ENCODE data around the gene SIGLEC6. TPM values are rescaled to one million over a fixed set of nuclear protein-coding genes. Genes with fewer than 3 reads are reported as not detected.

Gene SIGLEC6
- total and polyA plus RNA-seq, 11 donors: 0.10 to 0.40 (median 0.24) TPM; not detected in 5

DNA sequence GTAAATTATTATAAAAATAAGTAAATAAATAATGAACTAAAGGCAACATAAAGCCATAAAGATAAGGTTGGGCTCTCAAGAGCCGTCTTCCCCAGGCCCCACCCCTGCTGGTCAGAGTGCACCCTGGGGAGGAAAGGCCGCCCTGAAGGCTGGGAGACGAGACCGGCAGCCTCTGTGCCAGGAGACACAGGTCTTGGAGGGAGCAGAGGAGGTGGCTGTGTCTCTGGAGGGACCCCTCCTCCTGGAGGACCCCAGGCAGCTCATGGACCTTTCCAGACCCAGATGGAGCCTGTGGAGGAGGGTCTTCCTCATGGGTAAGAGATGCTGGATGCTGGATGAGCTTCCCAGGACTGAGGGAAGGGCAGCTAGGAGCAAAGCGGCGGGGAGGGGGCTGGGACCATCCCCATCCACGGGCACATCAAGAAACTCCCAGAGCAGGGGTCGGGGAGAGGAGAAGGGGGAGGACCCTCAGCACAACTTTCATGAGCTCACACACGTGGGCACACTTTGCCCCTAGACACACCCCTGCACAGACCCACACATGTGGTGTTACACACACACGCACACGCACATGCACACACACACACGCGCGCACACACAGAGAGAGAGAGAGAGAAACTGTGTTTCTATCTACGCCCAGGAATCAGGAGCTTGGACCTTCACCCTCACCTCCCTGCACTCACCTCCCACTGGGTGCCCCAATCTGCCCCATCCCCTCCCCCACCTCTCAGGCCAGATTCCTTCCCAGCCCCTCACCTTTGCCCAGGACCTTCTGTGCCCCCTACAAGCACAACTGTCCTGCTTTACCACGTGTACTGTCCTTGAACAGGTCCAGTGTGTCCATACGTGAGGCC, 52.9 kb downstream of the SIGLEC6 start, which contains the start of gene CEACAM18:
Gene CEACAM18 (plus strand): TSS at position 159 of the 854 bp plus-strand sequence.
- H3K27me3 ChIP-seq: peaks cover 0 to 55% (median 10%) of the 10 kb centered on the region in 9 donors
- no peaks in the 10 kb centered on the region for H3K36me3 ChIP-seq
- H3K27ac ChIP-seq: no peak within 1 kb of the TSS
- no peak within 1 kb of the TSS for H3K4me3 ChIP-seq
- TF ChIP-seq, protein P1, sequence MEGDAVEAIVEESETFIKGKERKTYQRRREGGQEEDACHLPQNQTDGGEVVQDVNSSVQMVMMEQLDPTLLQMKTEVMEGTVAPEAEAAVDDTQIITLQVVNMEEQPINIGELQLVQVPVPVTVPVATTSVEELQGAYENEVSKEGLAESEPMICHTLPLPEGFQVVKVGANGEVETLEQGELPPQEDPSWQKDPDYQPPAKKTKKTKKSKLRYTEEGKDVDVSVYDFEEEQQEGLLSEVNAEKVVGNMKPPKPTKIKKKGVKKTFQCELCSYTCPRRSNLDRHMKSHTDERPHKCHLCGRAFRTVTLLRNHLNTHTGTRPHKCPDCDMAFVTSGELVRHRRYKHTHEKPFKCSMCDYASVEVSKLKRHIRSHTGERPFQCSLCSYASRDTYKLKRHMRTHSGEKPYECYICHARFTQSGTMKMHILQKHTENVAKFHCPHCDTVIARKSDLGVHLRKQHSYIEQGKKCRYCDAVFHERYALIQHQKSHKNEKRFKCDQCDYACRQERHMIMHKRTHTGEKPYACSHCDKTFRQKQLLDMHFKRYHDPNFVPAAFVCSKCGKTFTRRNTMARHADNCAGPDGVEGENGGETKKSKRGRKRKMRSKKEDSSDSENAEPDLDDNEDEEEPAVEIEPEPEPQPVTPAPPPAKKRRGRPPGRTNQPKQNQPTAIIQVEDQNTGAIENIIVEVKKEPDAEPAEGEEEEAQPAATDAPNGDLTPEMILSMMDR (IDR thresholded peaks at IDR 0.05): no peak
- no peak for TF ChIP-seq POLR2A (IDR thresholded peaks at IDR 0.05)
- intact Hi-C loops (cut with DNase I): loop anchor here in 3 of 10 donors (10.0 kb wide), 2 partner anchors 296 to 306 kb away; no protein-coding TSS in a partner anchor
- 58 to 61% (median 58%) methylated on average over 15 to 17 of the region's 17 CpGs for WGBS, 4 donors
- DNase-seq (no peak), ATAC-seq (no peak)
- H3K4me1 ChIP-seq: no peaks in the 10 kb centered on the region
- H3K9me3 ChIP-seq: no peaks in the 10 kb centered on the region

DNA sequence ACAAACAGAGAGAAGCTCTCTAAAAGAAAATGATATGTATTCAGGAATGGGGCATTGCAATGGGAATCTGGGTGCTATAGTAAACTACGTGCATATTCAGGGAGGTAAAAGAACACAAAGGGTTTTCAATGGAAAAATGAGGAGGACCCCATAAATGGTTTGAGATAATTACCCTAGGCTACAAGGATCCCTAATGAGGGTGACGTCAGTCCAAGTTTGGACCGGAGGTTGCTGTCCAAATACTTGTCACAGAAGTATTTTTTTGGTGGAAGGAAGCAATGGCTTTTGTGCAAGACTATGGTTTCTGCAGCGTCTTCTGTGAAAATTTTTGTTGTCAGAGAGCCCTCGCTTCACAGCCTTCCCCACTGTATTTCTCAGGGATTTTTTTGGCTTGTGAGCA, 54.1 kb downstream of the SIGLEC6 start:
- H3K9me3 ChIP-seq: no peaks in the 10 kb centered on the region
- DNase-seq (no peak), ATAC-seq (no peak)
- no peak for TF ChIP-seq POLR2A (IDR thresholded peaks at IDR 0.05)
- TF ChIP-seq, protein P1 (IDR thresholded peaks at IDR 0.05): no peak
- whole genome bisulfite sequencing, 4 donors: 57 to 67% (median 62%) methylated on average over 5 of the region's 5 CpGs
- H3K4me1 ChIP-seq: no peaks in the 10 kb centered on the region
- intact Hi-C loops (cut with DNase I): loop anchor here in 3 of 10 donors (10.0 kb wide), 2 partner anchors 297 to 307 kb away; no protein-coding TSS in a partner anchor
- H3K27ac ChIP-seq: no peak overlapping the region
- H3K27me3 ChIP-seq: peaks cover 0 to 59% (median 10%) of the 10 kb centered on the region in 9 donors
- H3K36me3 ChIP-seq: no peaks in the 10 kb centered on the region
- no peak overlapping the region for H3K4me3 ChIP-seq

GRCh38 chr19:51476164-51476563, 55.3 kb downstream of the SIGLEC6 start:
- Histone ChIP-seq H3K27ac (no peak overlapping the region), H3K27me3 (peaks cover 0 to 59% (median 16%) of the 10 kb centered on the region in 9 donors), H3K4me3 (no peak overlapping the region), H3K9me3 (no peaks in the 10 kb centered on the region), H3K36me3 (no peaks in the 10 kb centered on the region), H3K4me1 (no peaks in the 10 kb centered on the region)
- 70 to 92% (median 91%) methylated on average over 3 of the region's 3 CpGs for whole genome bisulfite sequencing, 4 donors
- DNase-seq (no peak), ATAC-seq (no peak)
- no peak for TF ChIP-seq POLR2A (IDR thresholded peaks at IDR 0.05)
- TF ChIP-seq, protein P1 (IDR thresholded peaks at IDR 0.05): no peak
- intact Hi-C loops (cut with DNase I): loop anchor here in 3 of 10 donors (10.0 kb wide), 2 partner anchors 299 to 309 kb away; no protein-coding TSS in a partner anchor

Data from heart left ventricle (tissue), 16 donors.